Fibroblast of skin of abdomen (primary cell): ENCODE data around the gene SCN2A.
A peak's percentile ranks its signal among the peaks of the same experiment; 100 is the strongest.
"Not testable (repeated sequence)": the region's sequence is repeated elsewhere in the genome, so short reads cannot be mapped to it uniquely, and the experiment has no call there.

ENCODE experiments used
- DNase-seq: peaks from one replicate; pipeline ENCODE4 v3.0.0-alpha.2; 2013

SCN2A gene

DNA sequence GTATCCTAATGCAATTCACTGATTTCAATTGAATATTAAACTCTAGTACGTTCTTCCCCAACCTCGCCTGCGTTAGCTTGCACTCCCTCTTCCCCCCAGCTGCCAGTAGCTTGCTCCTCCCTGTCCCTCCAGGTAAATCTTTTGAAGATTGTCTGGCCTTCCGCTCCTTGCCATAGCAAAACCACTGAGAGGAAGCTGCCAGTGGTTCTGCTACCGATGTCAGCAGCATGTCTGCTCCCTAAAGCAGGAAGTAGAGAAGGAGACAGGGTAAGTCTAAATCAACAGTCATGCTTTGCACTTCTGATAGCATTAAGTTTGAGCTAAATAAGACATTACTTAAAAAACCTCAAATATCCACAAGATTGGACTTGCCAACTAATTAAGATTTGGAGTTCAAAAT lies 89.1 kb downstream of the SCN2A start:
- DNase-seq = no peak

GRCh38 chr2:165344276-165344675 lies 105.1 kb downstream of the SCN2A start:
- DNase-seq = not testable (repeated sequence)

- DNase-seq = no peak
These were observed 109.2 kb downstream of the SCN2A start for GRCh38 chr2:165348441-165348840.

- no peak for DNase-seq
These were observed 110.0 kb downstream of the SCN2A start for GRCh38 chr2:165349181-165349580.

- peak; percentile 72 for DNase-seq
These were observed 118.5 kb downstream of the SCN2A start for GRCh38 chr2:165357758-165358157.

DNA sequence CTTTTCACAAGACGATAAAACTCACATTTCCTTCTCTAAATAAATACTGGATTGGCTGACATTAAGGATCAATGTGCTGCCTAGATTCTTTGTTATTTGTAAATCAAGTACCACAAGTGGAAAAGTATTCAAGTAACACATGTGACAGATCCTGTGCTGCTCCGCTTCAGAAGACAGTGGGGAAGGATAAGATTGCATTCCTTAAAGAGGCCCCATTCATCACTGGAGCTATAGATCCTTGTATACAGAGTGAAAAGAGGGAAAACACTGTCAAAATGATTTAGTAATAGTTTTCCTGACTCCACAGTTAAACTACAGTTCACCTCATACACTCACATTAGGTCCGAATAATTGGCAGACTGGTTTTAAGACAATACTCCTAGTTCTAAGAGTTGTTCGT lies 122.3 kb downstream of the SCN2A start:
- DNase-seq = no peak

GRCh38 chr2:165369131-165369897 lies 130.1 kb downstream of the SCN2A start:
- DNase-seq = no peak

DNA sequence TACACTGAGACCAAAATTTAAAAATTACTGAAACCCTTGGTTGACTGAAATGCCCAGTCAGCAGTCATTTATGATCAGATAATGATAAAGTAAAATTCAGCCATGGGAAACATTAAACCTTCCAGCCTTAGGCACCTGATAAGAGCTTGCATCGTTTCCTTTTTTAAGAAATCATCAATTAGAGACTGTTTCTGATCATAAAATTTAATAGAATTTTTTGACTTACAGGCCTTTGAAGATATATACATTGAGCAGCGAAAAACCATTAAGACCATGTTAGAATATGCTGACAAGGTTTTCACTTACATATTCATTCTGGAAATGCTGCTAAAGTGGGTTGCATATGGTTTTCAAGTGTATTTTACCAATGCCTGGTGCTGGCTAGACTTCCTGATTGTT lies 130.7 kb downstream of the SCN2A start:
- DNase-seq = no peak

DNA sequence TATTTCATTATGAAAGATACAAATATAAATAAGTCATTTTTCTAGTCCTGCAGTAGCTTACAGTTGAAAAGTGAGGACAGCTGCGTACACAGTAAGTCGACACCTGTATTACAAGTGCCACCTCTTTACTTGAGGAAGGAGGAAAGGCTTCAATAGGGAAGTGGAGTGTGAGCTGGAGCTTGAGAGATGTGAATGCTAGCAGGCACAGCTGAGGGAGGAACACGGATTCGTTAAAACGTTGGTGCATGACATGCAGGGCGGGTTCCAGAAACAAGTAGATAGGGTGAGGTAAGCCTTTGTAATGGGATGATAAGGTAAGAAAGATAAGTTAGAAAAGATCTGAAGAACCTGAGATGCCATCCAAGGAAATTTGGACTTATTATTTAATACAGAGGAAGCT lies 132.1 kb downstream of the SCN2A start:
- no peak for DNase-seq

GRCh38 chr2:165373278-165374010 lies 134.2 kb downstream of the SCN2A start:
- DNase-seq = peak; percentile 74

DNA sequence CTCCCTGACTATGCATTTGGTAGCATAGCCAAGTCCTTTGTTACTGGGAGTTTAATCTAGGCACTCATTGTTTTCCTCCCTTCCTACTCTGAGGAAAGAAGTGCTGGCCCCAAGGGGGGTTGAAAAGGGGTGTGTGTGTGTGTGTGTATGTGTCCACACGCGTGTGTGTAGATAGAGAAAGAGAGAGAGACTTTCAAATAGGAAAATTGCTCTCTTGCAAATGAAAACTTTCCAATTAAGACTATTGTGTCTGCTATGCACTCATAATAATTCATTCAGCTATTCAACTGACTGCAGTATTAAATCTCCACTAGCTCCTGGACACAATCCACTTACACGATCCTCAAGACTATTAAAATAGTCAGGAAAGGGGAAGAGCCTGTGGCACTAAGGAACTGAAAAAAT lies 137.4 kb downstream of the SCN2A start:
- DNase-seq = no peak

DNA sequence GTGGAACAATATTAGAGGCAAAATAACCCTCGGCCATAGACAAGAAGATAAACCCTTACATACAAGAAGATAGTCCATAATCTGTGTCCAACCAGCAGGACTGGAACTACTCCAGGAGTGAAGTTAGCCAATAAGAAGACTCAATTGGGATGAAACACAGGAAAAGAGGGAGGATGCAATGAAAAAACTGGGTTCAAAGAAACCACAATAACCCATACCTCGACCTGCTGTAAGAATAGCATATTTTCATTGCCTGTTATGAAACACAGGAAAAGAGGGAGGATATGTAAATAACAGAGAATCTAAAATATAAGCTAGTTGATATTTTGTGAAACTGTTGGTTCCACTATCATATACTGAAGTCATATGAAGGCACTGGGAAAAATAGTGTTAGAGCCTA lies 143.1 kb downstream of the SCN2A start:
- DNase-seq = no peak

- DNase-seq = no peak
These were observed 151.7 kb downstream of the SCN2A start for GRCh38 chr2:165390875-165391274.

DNA sequence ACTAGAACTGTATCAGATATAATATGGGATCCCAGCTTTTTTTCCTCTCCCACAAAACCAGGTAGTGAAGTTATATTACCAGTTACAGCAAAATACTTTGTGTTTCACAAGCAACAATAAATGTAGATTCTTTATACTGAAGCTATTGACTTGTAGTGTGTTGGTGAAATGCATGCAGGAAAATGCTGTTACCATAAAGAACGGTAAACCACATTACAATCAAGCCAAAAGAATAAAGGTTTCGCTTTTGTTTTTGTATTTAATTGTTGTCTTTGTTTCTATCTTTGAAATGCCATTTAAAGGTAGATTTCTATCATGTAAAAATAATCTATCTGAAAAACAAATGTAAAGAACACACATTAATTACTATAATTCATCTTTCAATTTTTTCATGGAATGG lies 152.6 kb downstream of the SCN2A start:
- no peak for DNase-seq

- not testable (repeated sequence) for DNase-seq
These were observed 159.4 kb downstream of the SCN2A start for GRCh38 chr2:165398603-165399002.

DNA sequence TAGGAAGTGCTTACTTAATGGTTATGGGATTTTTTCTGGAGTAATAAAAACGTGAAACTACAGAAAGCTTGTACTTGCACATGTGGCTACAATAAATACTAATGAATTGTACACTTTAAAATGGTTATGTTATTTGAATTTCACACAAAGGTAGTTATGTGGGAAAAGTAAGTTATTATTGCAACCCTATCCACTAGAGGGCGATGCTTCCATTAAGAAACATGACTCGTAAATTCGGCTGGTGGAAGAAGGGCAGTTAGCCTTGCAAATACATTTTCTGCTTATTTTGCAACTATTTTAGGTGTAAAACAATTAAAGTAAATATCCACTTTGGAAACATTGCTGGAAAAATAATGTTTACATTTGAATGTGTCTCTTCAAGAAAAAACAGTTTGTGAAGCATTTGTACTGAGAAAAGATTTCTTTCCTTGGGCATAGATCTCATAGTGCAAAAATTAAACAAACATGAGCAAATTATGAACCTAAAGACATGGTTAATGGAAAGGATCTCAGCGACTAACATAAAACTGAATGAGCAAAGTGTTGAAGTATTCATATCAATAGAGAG lies 162.2 kb downstream of the SCN2A start:
- peak; percentile 63 for DNase-seq

DNA sequence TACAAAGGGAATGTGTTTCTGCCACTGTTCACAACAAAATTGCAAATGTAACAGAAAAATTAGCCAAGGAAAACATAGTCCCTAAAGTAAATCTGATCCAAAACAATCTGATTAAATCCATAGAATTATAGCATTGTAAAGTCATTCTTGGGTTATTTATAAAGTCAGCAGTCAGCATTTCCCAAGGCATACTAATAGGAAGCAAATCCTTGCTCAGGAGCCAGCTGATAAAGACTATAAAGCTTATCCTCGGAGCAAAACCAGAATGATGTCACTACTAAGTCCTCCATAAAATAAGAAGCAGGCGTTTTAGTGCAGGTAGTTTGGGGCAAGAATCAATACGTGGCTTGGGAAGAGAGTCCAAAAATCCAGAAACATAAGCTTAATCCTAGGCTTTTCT lies 162.9 kb downstream of the SCN2A start:
- no peak for DNase-seq

DNA sequence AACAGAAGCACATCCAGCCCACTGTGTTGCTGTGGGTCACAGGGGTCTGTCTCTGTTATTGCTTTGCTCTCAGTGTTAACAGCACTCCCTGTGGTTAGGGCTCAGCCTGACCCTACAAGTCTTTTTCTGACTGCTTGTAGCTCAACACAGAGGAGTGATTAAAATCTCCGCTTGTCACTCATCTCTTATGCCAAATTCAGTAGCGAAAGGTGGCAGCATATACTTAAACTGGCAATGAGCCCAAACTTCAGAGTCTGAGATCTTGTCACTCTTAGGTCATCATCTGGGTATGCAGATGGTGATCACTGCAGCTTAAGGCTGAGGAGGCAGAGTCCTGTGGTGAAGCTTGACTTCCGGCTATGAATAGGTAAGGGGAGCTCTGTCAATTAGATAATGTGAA lies 167.0 kb downstream of the SCN2A start:
- DNase-seq = no peak

GRCh38 chr2:165407466-165407865 lies 168.3 kb downstream of the SCN2A start:
- DNase-seq = no peak

DNA sequence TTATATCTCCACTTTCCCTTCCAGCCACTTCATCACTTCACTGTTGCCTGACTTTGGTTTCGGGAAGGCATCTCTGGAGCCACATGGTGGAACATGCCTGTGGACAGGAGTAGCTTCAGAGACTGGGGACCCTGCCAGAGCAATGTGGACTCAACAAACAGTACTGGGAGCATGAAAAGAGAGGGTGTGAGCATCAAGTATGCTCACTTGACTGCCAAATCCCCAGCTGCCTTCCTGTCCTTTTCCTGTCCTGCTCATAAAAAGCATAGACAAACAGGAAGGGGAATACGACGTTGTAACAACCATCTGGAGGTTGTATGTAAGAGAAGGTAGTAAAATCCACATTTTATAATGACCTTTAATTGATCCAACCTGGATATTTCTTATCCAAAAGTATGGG lies 169.0 kb downstream of the SCN2A start:
- DNase-seq = no peak

- DNase-seq = no peak
These were observed 171.1 kb downstream of the SCN2A start for GRCh38 chr2:165410276-165410675.

DNA sequence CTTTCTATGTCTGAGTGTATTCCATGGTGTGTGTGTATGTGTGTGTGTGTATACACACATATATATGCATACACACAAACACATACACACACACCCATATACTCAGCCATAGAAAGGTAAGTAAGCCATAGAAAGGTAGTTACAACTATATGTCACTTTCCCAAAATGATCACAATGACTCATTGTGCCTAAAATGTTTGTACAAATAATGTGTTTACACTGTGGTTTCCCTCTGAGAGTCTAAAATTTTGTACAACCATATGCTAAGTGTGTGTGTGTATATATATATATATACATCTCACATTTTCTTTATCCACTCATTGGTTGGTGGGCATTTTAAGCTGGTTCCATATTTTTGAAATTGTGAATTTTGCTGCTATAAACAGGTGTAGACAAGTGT lies 175.0 kb downstream of the SCN2A start:
- DNase-seq = no peak

- no peak for DNase-seq
These were observed 177.8 kb downstream of the SCN2A start for GRCh38 chr2:165417009-165417408.

GRCh38 chr2:165420231-165420630 lies 181.0 kb downstream of the SCN2A start:
- DNase-seq = no peak
